Esophagus squamous epithelium (tissue), 5 donors: ENCODE measurements around the gene CCL7. TPM values are rescaled to one million over a fixed set of nuclear protein-coding genes. Genes with fewer than 3 reads are reported as not detected.

Experiments
- DNase-seq: peaks from one replicate; lab custom pipeline; 2025; lab: John Stamatoyannopoulos, UW
- H3K27ac ChIP-seq, 4 donors: fragments of 200-600 bp; sonication (generic); one replicate each; pipeline ENCODE4 v1.5.1; 2016 to 2019; ENCODE audit warnings: mild to moderate bottlenecking in 1 of 4
- H3K27me3 ChIP-seq, 4 donors: fragments of 200-600 bp; sonication (generic); 1 replicate in 3 of 4; 2 replicates in 1 of 4; pipeline versions ENCODE4 v1.5.1 to v1.6.0; 2017 to 2021; ENCODE audit warnings: antibody characterized with exemption in 1 of 4
- H3K36me3 ChIP-seq, 3 donors: fragments of 200-600 bp; sonication (generic); one replicate each; pipeline ENCODE4 v1.5.1; 2016 to 2019
- H3K4me1 ChIP-seq, 3 donors: fragments of 200-600 bp; sonication (generic); one replicate each; pipeline ENCODE4 v1.5.1; 2017 to 2019
- H3K4me3 ChIP-seq, 4 donors: fragments of 200-600 bp; sonication (generic); 1 replicate in 3 of 4; 2 replicates in 1 of 4; pipeline ENCODE4 v1.5.1; 2016 to 2019; ENCODE audit warnings: mild to moderate bottlenecking in 2 of 4, moderate library complexity in 1 of 4
- H3K9me3 ChIP-seq, 3 donors: fragments of 200-600 bp; sonication (generic); one replicate each; pipeline ENCODE4 v1.5.1; 2016 to 2019
- CTCF ChIP-seq, 6 experiments: fragments of 450-650 bp in 4 of 6; fragments of 200-600 bp in 2 of 6; sonication (generic) in 2 of 6; IDR thresholded peaks; one replicate each; pipeline ENCODE4 v1.5.1; 2016 to 2019; ENCODE audit warnings: antibody characterized with exemption in 6 of 6, mild to moderate bottlenecking in 4 of 6, moderate library complexity in 4 of 6
- POLR2A ChIP-seq, 4 donors: fragments of 450-650 bp; IDR thresholded peaks; one replicate each; pipeline ENCODE4 v1.6.1; 2017; ENCODE audit warnings: antibody characterized with exemption in 4 of 4, mild to moderate bottlenecking in 4 of 4, moderate library complexity in 3 of 4
- WGBS, 2 donors: methylation state at CpG; one replicate each; pipeline ENCODE4 v1.1.5; 2018; 5-methylcytosine and 5-hydroxymethylcytosine counted together
- intact Hi-C: fragments of 100-400 bp; cut with DNase I; formaldehyde crosslinking; loops from one replicate; pipeline ENCODE4 v1.15.0; 2022
- total RNA-seq, 4 donors: library from RNA; depleted of rRNA; stranded (reverse); fragments of >200 nt; gene quantifications; one replicate each; pipeline ENCODE4 v1.1.0, GENCODE V29; 2016
- donor health status: DM: yes; HTN: yes; CAD: no.

Gene CCL7
- total RNA-seq, 4 donors from 2014 or later: not detected

GRCh38 chr17:34307110-34307509 lies 37.1 kb downstream of the CCL7 start:
- no peak overlapping the region for H3K4me3 ChIP-seq
- no peaks in the 10 kb centered on the region for H3K36me3 ChIP-seq
- no peaks in the 10 kb centered on the region for H3K9me3 ChIP-seq
- peaks cover 0 to 17% (median 12%) of the 10 kb centered on the region in 3 donors for H3K4me1 ChIP-seq
- no peak for TF ChIP-seq POLR2A (IDR thresholded peaks at IDR 0.05)
- no peak for TF ChIP-seq CTCF (IDR thresholded peaks at IDR 0.05)
- intact Hi-C loops: loop anchor here (5.0 kb wide), 1 partner anchor 105 kb away; no protein-coding TSS in a partner anchor
- WGBS, 2 donors: 34 to 37% methylated on average over 3 of the region's 3 CpGs
- peaks cover 0 to 10% (median 0%) of the 10 kb centered on the region in 4 donors for H3K27me3 ChIP-seq
- no peak for DNase-seq
- peak overlapping the region in 1 of 4 donors; percentile 42 for H3K27ac ChIP-seq

GRCh38 chr17:34308371-34308770 lies 38.4 kb downstream of the CCL7 start:
- Histone ChIP-seq H3K4me3 (no peak overlapping the region), H3K27me3 (peaks cover 0 to 10% (median 0%) of the 10 kb centered on the region in 4 donors)
- intact Hi-C loops: loop anchor here (5.0 kb wide), 1 partner anchor 106 kb away; no protein-coding TSS in a partner anchor

GRCh38 chr17:34311291-34311690 lies 41.3 kb downstream of the CCL7 start:
- no peak overlapping the region for H3K4me3 ChIP-seq
- DNase-seq: no peak
- peaks cover 0 to 10% (median 0%) of the 10 kb centered on the region in 4 donors for H3K27me3 ChIP-seq
- TF ChIP-seq POLR2A (IDR thresholded peaks at IDR 0.05): no peak
- no peak for TF ChIP-seq CTCF (IDR thresholded peaks at IDR 0.05)
- H3K36me3 ChIP-seq: no peaks in the 10 kb centered on the region
- 38 to 48% methylated on average over 7 of the region's 7 CpGs for WGBS, 2 donors
- intact Hi-C loops: no loop called here
- no peaks in the 10 kb centered on the region for H3K9me3 ChIP-seq
- peak overlapping the region in 1 of 4 donors; percentile 77 for H3K27ac ChIP-seq
- H3K4me1 ChIP-seq: peaks cover 4 to 46% (median 18%) of the 10 kb centered on the region in 3 donors

More at GRCh38 chr17:34308371-34308770, 38.4 kb downstream of the CCL7 start:
- no peaks in the 10 kb centered on the region for H3K9me3 ChIP-seq
- peaks cover 0 to 29% (median 13%) of the 10 kb centered on the region in 3 donors for H3K4me1 ChIP-seq
- no peaks in the 10 kb centered on the region for H3K36me3 ChIP-seq
- no peak overlapping the region for H3K27ac ChIP-seq
- TF ChIP-seq CTCF (IDR thresholded peaks at IDR 0.05) (no peak), POLR2A (IDR thresholded peaks at IDR 0.05) (no peak)
- no peak for DNase-seq

GRCh38 chr17:34312080-34312479 lies 42.1 kb downstream of the CCL7 start:
- peak overlapping the region; percentile 54 to 77 (median 66) for H3K27ac ChIP-seq
- peaks cover 4 to 38% (median 15%) of the 10 kb centered on the region in 3 donors for H3K4me1 ChIP-seq
- intact Hi-C loops: no loop called here
- H3K27me3 ChIP-seq: peaks cover 0 to 5% (median 0%) of the 10 kb centered on the region in 4 donors
- no peaks in the 10 kb centered on the region for H3K9me3 ChIP-seq
- no peak for TF ChIP-seq CTCF (IDR thresholded peaks at IDR 0.05)
- no peak for TF ChIP-seq POLR2A (IDR thresholded peaks at IDR 0.05)
- WGBS, 2 donors: 37 to 39% methylated on average over 5 of the region's 5 CpGs
- DNase-seq: no peak
- no peaks in the 10 kb centered on the region for H3K36me3 ChIP-seq
- no peak overlapping the region for H3K4me3 ChIP-seq

- DNase-seq: no peak
- intact Hi-C loops: no loop called here
- Histone ChIP-seq H3K27me3 (no peaks in the 10 kb centered on the region), H3K27ac (peak overlapping the region; percentile 54 to 77 (median 66)), H3K9me3 (no peaks in the 10 kb centered on the region), H3K4me3 (no peak overlapping the region), H3K36me3 (no peaks in the 10 kb centered on the region), H3K4me1 (peaks cover 4 to 31% (median 8%) of the 10 kb centered on the region in 3 donors)
- TF ChIP-seq POLR2A (IDR thresholded peaks at IDR 0.05) (no peak), CTCF (IDR thresholded peaks at IDR 0.05) (no peak)
- WGBS, 2 donors: 77 to 80% methylated on average over 4 of the region's 4 CpGs
These were observed 43.1 kb downstream of the CCL7 start for GRCh38 chr17:34313164-34313563.
